OCI-LY1 (cell line): Measurements from ENCODE around the gene ZNF462.

Source experiments
- H2AFZ ChIP-seq: fragments of 200-600 bp; sonication (generic), shearing (Covaris generic); 2 replicates; pipeline ENCODE4 v1.6.0; 2014; ENCODE audit warnings: antibody characterized with exemption, mild to moderate bottlenecking, low read length
- H3F3A ChIP-seq: fragments of 200-600 bp; sonication (generic), shearing (Covaris generic); 2 replicates; pipeline ENCODE4 v1.6.0; 2014; ENCODE audit warnings: mild to moderate bottlenecking, antibody characterized with exemption, low read length, moderate library complexity; ENCODE audit not compliant: insufficient read depth
- H3K27ac ChIP-seq: fragments of 200-600 bp; sonication (generic); 2 replicates; pipeline ENCODE4 v1.5.1; 2014; ENCODE audit warnings: low read length, mixed run types, mild to moderate bottlenecking, low read depth; ENCODE audit not compliant: poor library complexity, severe bottlenecking
- H3K27me3 ChIP-seq: fragments of 200-600 bp; sonication (generic); 2 replicates; pipeline ENCODE4 v1.6.0; 2014; ENCODE audit warnings: antibody characterized with exemption, mild to moderate bottlenecking, low read length, moderate library complexity; ENCODE audit not compliant: insufficient read depth
- H3K36me3 ChIP-seq: fragments of 200-600 bp; sonication (generic); 2 replicates; pipeline ENCODE4 v1.6.1; 2014; ENCODE audit warnings: mild to moderate bottlenecking, antibody characterized with exemption, low read length, moderate library complexity, mixed read lengths; ENCODE audit not compliant: insufficient read depth
- H3K4me1 ChIP-seq: fragments of 200-600 bp; sonication (generic); 2 replicates; pipeline ENCODE4 v1.5.1; 2014; ENCODE audit warnings: mild to moderate bottlenecking, low read length, moderate library complexity; ENCODE audit not compliant: insufficient read depth, severe bottlenecking
- H3K4me2 ChIP-seq: fragments of 200-600 bp; sonication (generic), shearing (Covaris generic); 2 replicates; pipeline ENCODE4 v1.6.1; 2014; ENCODE audit warnings: low read length
- H3K4me3 ChIP-seq: fragments of 200-600 bp; sonication (generic); 2 replicates; pipeline ENCODE4 v1.5.1; 2014; ENCODE audit warnings: low read length, low read depth, mild to moderate bottlenecking, mixed read lengths; ENCODE audit not compliant: poor library complexity, severe bottlenecking
- H3K79me2 ChIP-seq: fragments of 200-600 bp; shearing (Covaris generic); 2 replicates; pipeline ENCODE4 v1.6.1; 2016; ENCODE audit warnings: mixed run types, low read length, mixed read lengths; ENCODE audit not compliant: insufficient read depth
- H3K9ac ChIP-seq: fragments of 200-600 bp; sonication (generic), shearing (Covaris generic); 2 replicates; pipeline ENCODE4 v1.6.1; 2014; ENCODE audit warnings: mild to moderate bottlenecking, low read length, mixed read lengths
- H3K9me2 ChIP-seq: fragments of 200-600 bp; sonication (generic), shearing (Covaris generic); 2 replicates; pipeline ENCODE4 v1.6.1; 2014; ENCODE audit warnings: low read depth, mild to moderate bottlenecking, low read length, mixed read lengths
- H3K9me3 ChIP-seq: fragments of 200-600 bp; shearing (Covaris generic); 2 replicates; pipeline ENCODE4 v1.6.1; 2014; ENCODE audit warnings: low read length, mixed read lengths
- H4K20me1 ChIP-seq: fragments of 200-600 bp; sonication (generic), shearing (Covaris generic); 2 replicates; pipeline ENCODE4 v1.6.0; 2016; ENCODE audit warnings: mild to moderate bottlenecking, low read length; ENCODE audit not compliant: insufficient read depth
- EZH2 ChIP-seq: fragments of 200-600 bp; sonication (generic), shearing (Covaris generic); IDR thresholded peaks from 2 replicates; pipeline ENCODE4 v1.8.0; 2017; ENCODE audit warnings: borderline replicate concordance, mixed run types, mild to moderate bottlenecking, antibody characterized with exemption, low read length, moderate library complexity, mixed read lengths
- TF ChIP-seq, protein P1 (sequence below): fragments of 200-600 bp; sonication (generic), shearing (Covaris generic); IDR thresholded peaks from 2 replicates; pipeline ENCODE4 v1.5.1; 2017; ENCODE audit warnings: mild to moderate bottlenecking, antibody characterized with exemption, low read length, moderate library complexity, mixed read lengths

ZNF462 gene

DNA sequence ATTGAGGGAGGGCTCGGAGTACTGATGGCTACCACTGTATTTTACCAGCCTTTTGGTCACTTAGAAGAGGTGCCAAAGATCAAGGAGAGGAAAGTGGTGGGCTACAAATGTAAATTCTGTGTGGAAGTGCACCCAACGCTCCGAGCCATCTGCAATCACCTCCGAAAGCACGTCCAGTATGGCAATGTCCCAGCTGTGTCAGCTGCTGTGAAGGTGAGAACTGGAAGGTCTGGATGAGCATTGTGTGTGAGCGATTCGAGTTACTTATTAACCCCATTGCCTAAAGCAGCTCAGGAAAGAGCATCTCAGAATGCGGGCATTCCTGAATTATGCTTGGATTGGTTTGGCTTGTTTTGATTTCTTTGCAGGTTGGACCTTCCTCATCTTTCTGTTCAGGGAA, 67.5 kb downstream of the ZNF462 start:
- Histone ChIP-seq H3K36me3 (no peaks in the 10 kb centered on the region), H3K27me3 (no peaks in the 10 kb centered on the region), H3K79me2 (no peaks in the 10 kb centered on the region), H3K9me2 (no peaks in the 10 kb centered on the region), H3F3A (no peaks in the 10 kb centered on the region), H3K9ac (no peak overlapping the region), H3K27ac (no peak overlapping the region), H3K4me3 (no peak overlapping the region), H3K4me2 (no peak overlapping the region), H3K4me1 (no peaks in the 10 kb centered on the region), H2AFZ (no peak overlapping the region), H4K20me1 (no peaks in the 10 kb centered on the region), H3K9me3 (no peaks in the 10 kb centered on the region)
- TF ChIP-seq, protein P1, sequence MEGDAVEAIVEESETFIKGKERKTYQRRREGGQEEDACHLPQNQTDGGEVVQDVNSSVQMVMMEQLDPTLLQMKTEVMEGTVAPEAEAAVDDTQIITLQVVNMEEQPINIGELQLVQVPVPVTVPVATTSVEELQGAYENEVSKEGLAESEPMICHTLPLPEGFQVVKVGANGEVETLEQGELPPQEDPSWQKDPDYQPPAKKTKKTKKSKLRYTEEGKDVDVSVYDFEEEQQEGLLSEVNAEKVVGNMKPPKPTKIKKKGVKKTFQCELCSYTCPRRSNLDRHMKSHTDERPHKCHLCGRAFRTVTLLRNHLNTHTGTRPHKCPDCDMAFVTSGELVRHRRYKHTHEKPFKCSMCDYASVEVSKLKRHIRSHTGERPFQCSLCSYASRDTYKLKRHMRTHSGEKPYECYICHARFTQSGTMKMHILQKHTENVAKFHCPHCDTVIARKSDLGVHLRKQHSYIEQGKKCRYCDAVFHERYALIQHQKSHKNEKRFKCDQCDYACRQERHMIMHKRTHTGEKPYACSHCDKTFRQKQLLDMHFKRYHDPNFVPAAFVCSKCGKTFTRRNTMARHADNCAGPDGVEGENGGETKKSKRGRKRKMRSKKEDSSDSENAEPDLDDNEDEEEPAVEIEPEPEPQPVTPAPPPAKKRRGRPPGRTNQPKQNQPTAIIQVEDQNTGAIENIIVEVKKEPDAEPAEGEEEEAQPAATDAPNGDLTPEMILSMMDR: no peak
- no peak for TF ChIP-seq EZH2

DNA sequence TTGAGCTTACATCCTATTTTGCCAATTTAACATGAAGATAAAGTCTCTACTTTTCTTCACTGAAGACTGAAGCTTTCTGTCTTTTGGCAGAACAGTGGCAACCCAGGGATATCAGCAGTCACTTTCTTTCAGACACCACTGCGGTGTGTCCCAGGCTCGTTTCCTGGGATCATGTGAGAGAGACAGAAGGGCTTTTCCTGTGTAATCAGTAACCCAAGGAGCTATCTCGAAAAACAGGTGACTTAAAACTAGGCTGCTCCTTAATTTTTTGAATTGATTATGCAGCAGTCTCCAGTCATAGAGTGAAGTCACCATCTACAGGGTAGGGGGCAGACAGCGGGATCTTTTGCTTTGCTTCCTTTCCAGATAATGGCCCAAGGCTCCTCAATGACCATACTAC, 68.5 kb downstream of the ZNF462 start:
- Histone ChIP-seq H3K9ac (no peak overlapping the region), H3K79me2 (no peaks in the 10 kb centered on the region), H3K9me2 (no peaks in the 10 kb centered on the region), H3F3A (no peaks in the 10 kb centered on the region), H3K27me3 (no peaks in the 10 kb centered on the region), H3K4me3 (no peak overlapping the region), H3K4me1 (no peaks in the 10 kb centered on the region), H4K20me1 (no peaks in the 10 kb centered on the region), H2AFZ (no peak overlapping the region), H3K27ac (no peak overlapping the region), H3K36me3 (no peaks in the 10 kb centered on the region), H3K9me3 (no peaks in the 10 kb centered on the region), H3K4me2 (no peak overlapping the region)
- TF ChIP-seq, protein P1: no peak

DNA sequence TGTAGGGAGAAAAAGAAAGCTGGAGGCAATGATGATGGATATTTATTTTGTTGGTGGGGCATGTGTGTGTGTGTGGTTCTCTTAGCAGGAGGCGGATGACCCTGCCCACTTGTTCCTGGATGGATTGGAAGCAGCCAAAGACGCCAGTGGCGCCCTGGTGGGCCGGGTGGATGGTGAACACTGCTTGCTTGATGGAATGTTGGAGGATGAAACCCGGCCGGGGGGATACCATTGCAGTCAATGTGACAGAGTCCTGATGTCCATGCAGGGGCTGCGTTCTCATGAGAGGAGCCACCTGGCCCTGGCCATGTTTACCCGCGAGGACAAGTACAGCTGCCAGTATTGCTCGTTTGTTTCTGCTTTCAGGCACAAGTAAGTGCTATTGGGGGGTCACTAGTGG, 69.2 kb downstream of the ZNF462 start:
- no peak overlapping the region for H3K4me2 ChIP-seq
- H3K79me2 ChIP-seq: no peaks in the 10 kb centered on the region
- no peaks in the 10 kb centered on the region for H3K36me3 ChIP-seq
- no peak for TF ChIP-seq EZH2
- TF ChIP-seq, protein P1: no peak
- no peaks in the 10 kb centered on the region for H3K9me3 ChIP-seq
- no peak overlapping the region for H2AFZ ChIP-seq
- no peaks in the 10 kb centered on the region for H4K20me1 ChIP-seq
- no peaks in the 10 kb centered on the region for H3K4me1 ChIP-seq
- H3K27me3 ChIP-seq: no peaks in the 10 kb centered on the region
- no peaks in the 10 kb centered on the region for H3K9me2 ChIP-seq
- no peak overlapping the region for H3K27ac ChIP-seq
- no peak overlapping the region for H3K4me3 ChIP-seq
- no peaks in the 10 kb centered on the region for H3F3A ChIP-seq
- H3K9ac ChIP-seq: no peak overlapping the region
